Hepatocyte (in vitro differentiated cells): ENCODE measurements around the gene SYTL1. TPM values are rescaled to one million over a fixed set of nuclear protein-coding genes. Genes with fewer than 3 reads are reported as not detected.

ENCODE experiments used
- DNase-seq: peaks from one replicate; pipeline ENCODE4 v3.0.0-alpha.2; 2016; ENCODE audit warnings: low spot score
- H2AFZ ChIP-seq: fragments of 200-600 bp; sonication (generic); 2 replicates; pipeline ENCODE4 v1.6.0; 2016; ENCODE audit warnings: antibody characterized with exemption, mild to moderate bottlenecking
- H3K27ac ChIP-seq: fragments of 200-600 bp; sonication (generic); 2 replicates; pipeline ENCODE4 v1.5.1; 2016; ENCODE audit warnings: mild to moderate bottlenecking
- H3K27me3 ChIP-seq: fragments of 200-600 bp; sonication (generic); 2 replicates; pipeline ENCODE4 v1.6.1; 2016
- H3K36me3 ChIP-seq: fragments of 200-600 bp; sonication (generic); replicated peaks from 2 replicates; pipeline ENCODE4 v1.5.1; 2016; ENCODE audit warnings: low read depth; ENCODE audit not compliant: insufficient read depth
- H3K4me1 ChIP-seq: fragments of 200-600 bp; sonication (generic); 2 replicates; pipeline ENCODE4 v1.5.1; 2016; ENCODE audit warnings: mild to moderate bottlenecking, moderate library complexity; ENCODE audit not compliant: insufficient read depth
- H3K4me2 ChIP-seq: fragments of 200-600 bp; sonication (generic); 2 replicates; pipeline ENCODE4 v1.6.0; 2016
- H3K4me3 ChIP-seq: fragments of 200-600 bp; sonication (generic); 2 replicates; pipeline ENCODE4 v1.5.1; 2016; ENCODE audit warnings: mild to moderate bottlenecking
- H3K79me2 ChIP-seq: fragments of 200-600 bp; sonication (generic); 2 replicates; pipeline ENCODE4 v1.6.0; 2017; ENCODE audit warnings: mild to moderate bottlenecking
- H3K9me2 ChIP-seq: fragments of 200-600 bp; sonication (generic); replicated peaks from 2 replicates; pipeline ENCODE4 v1.6.0; 2017; ENCODE audit warnings: mild to moderate bottlenecking; ENCODE audit not compliant: insufficient read depth
- H3K9me3 ChIP-seq: fragments of 200-600 bp; sonication (generic); 2 replicates; pipeline ENCODE4 v1.5.1; 2016; ENCODE audit warnings: low read depth, mild to moderate bottlenecking
- H4K20me1 ChIP-seq: fragments of 200-600 bp; sonication (generic); 2 replicates; pipeline ENCODE4 v1.6.0; 2016; ENCODE audit warnings: mild to moderate bottlenecking; ENCODE audit not compliant: insufficient read depth, poor library complexity, severe bottlenecking
- EZH2 ChIP-seq: fragments of 200-600 bp; sonication (generic); IDR thresholded peaks from 2 replicates; pipeline ENCODE4 v1.6.1; 2016; ENCODE audit warnings: antibody characterized with exemption, mild to moderate bottlenecking, borderline replicate concordance
- EZH2phosphoT487 ChIP-seq: fragments of 200-600 bp; sonication (generic); IDR thresholded peaks from one replicate; pipeline ENCODE4 v1.6.1; 2018; ENCODE audit warnings: antibody characterized with exemption, mild to moderate bottlenecking, low read depth, moderate library complexity; ENCODE audit not compliant: unreplicated experiment, severe bottlenecking
- WGBS: methylation state at CpG from one replicate; pipeline ENCODE4 v1.1.6; 2016; ENCODE audit warnings: low lambda C conversion rate; ENCODE audit errors: missing lambda C conversion rate; 5-methylcytosine and 5-hydroxymethylcytosine counted together
- polyA plus RNA-seq: library from polyadenylated mRNA; unstranded; fragments of >200 nt; fragmentation: Nextera tagmentation; extraction: Ambion mirVana; gene quantifications from 2 replicates; pipeline ENCODE4 v1.2.1, GENCODE V29; 2016
- total RNA-seq: library from RNA; depleted of rRNA; stranded (reverse); fragments of >200 nt; gene quantifications from 2 replicates; pipeline ENCODE4 v1.2.3, GENCODE V29; 2014
- TF ChIP-seq, protein P1 (sequence below): fragments of 200-600 bp; sonication (generic); IDR thresholded peaks from 2 replicates; pipeline ENCODE4 v1.5.1; 2016; ENCODE audit warnings: antibody characterized with exemption, mild to moderate bottlenecking; ENCODE audit not compliant: poor library complexity

SYTL1 gene
- total and polyA plus RNA-seq, 2 experiments from 2014 or later, result 12.1 to 21.7 TPM

DNA sequence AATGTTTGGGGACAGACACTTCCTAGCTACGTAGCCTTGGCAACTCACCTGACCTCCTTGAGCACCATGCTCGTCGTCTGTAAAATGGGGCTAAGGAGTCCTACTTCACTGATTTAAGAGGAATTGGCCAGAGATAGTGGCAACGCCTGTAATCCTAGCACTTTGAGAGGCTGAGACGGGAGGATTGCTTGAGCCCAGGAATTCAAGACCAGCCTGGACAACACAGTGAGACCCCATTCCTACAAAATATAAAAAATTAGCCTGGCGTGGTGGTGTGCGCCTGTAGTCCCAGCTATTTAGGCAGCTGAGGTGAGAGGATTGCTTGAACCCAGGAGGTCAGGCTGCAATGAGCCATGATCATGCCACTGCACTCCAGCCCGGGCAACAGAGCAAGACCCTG lies 4.5 kb downstream of the SYTL1 start:
- peaks cover 41% of the 10 kb centered on the region for H3K4me1 ChIP-seq
- H3K9me2 ChIP-seq, result no peaks in the 10 kb centered on the region
- WGBS, result 96% methylated on average over 8 of the region's 8 CpGs
- no peak for DNase-seq
- no peaks in the 10 kb centered on the region for H4K20me1 ChIP-seq
- no peak overlapping the region for H3K4me2 ChIP-seq
- TF ChIP-seq EZH2 (no peak), EZH2phosphoT487 (no peak)
- TF ChIP-seq, protein P1, sequence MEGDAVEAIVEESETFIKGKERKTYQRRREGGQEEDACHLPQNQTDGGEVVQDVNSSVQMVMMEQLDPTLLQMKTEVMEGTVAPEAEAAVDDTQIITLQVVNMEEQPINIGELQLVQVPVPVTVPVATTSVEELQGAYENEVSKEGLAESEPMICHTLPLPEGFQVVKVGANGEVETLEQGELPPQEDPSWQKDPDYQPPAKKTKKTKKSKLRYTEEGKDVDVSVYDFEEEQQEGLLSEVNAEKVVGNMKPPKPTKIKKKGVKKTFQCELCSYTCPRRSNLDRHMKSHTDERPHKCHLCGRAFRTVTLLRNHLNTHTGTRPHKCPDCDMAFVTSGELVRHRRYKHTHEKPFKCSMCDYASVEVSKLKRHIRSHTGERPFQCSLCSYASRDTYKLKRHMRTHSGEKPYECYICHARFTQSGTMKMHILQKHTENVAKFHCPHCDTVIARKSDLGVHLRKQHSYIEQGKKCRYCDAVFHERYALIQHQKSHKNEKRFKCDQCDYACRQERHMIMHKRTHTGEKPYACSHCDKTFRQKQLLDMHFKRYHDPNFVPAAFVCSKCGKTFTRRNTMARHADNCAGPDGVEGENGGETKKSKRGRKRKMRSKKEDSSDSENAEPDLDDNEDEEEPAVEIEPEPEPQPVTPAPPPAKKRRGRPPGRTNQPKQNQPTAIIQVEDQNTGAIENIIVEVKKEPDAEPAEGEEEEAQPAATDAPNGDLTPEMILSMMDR, result no peak
- no peak overlapping the region for H3K4me3 ChIP-seq
- no peaks in the 10 kb centered on the region for H3K27me3 ChIP-seq
- no peaks in the 10 kb centered on the region for H3K36me3 ChIP-seq
- no peaks in the 10 kb centered on the region for H3K9me3 ChIP-seq
- no peaks in the 10 kb centered on the region for H3K79me2 ChIP-seq
- no peak overlapping the region for H2AFZ ChIP-seq
- no peak overlapping the region for H3K27ac ChIP-seq

DNA sequence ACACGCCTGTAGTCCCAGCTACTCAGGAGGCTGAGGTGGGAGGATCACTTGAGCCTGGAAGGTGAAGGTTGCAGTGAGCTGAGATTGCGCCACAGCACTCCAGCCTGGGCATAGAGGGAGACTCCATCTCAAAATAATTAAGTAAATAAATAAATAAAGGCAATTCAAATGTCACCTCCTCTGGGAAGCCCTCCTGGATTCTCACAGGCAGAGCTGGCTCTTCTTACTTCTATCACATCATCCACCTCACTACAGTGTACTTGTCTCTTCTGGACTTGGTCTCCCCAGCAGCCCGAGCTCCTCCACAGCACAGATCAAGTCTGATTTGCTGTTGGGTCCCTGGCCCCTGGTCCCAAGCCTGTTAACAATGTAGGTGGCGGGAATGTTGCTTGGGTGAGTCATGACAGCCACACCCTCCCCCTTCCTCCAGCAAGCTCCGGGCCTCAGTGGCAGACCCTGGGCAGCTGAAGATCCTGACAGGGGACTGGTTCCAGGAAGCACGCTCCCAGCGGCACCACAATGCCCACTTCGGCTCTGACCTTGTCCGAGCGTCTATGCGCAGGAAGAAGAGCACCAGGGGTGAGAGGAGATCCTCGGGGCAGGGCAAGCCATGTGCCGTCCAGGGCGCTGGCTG lies 5.3 kb downstream of the SYTL1 start:
- Histone ChIP-seq H3K4me1 (peaks cover 43% of the 10 kb centered on the region), H3K4me2 (no peak overlapping the region), H3K27ac (no peak overlapping the region)

DNA sequence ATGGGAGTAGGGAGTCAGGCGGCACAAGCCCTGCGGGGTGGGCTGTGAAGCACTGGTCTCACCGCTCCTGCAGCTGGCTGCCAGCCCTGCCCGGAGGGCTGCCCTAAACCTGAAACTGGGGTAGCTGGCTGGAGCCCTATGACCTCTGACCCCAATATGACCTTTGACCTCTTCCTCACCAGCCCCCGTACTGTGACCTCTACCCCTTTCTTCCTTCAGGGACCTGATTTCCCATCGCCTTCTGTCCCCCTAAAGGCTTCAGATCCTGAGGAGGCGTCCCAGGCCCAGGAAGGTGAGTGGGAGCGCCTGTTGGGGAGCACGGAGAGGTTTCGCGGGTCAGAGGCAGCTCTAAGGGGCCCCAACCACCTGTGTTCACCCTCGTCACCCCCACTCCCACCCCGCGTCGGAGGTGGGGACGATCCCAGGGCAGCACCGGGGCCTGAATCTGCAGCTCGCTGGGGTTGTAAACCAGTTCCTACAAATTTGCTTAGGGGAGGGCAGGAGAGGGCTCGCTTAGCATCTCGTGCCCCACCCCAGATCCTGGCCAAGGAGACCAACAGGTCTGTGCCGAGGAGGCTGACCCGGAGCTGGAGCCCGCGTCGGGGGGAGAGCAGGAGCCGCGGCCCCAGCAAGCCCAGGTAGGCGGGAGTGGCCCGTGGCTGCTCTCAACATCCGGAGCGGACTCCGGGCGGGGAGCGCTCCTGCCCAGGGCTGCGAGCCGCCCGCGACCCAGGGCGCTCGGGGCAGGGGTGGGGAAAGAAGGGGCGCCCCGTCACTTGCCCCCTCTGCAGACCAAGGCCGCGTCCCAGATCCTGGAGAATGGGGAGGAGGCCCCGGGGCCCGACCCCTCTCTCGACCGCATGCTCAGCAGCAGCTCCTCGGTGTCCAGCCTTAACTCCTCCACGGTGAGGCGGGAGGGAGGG lies 7.3 kb downstream of the SYTL1 start:
- Histone ChIP-seq H3K36me3 (no peaks in the 10 kb centered on the region), H4K20me1 (no peaks in the 10 kb centered on the region), H3K4me1 (peaks cover 29% of the 10 kb centered on the region), H3K9me2 (no peaks in the 10 kb centered on the region), H3K4me2 (peak overlapping the region; percentile 97), H3K27ac (peak overlapping the region; percentile 37), H3K9me3 (no peaks in the 10 kb centered on the region), H3K27me3 (no peaks in the 10 kb centered on the region), H2AFZ (peak overlapping the region; percentile 81), H3K79me2 (no peaks in the 10 kb centered on the region), H3K4me3 (peak overlapping the region; percentile 67)
- TF ChIP-seq EZH2 (no peak), EZH2phosphoT487 (no peak)
- TF ChIP-seq, protein P1, result no peak
- WGBS, result 25% methylated on average over 26 of the region's 51 CpGs
- peak; percentile 81 for DNase-seq

More for the DNA sequence above, 5.3 kb downstream of the SYTL1 start:
- TF ChIP-seq EZH2phosphoT487, result no peak
- no peak for TF ChIP-seq EZH2
- TF ChIP-seq, protein P1, result no peak
- Histone ChIP-seq H3K9me3 (no peaks in the 10 kb centered on the region), H3K79me2 (no peaks in the 10 kb centered on the region), H3K4me3 (no peak overlapping the region), H2AFZ (no peak overlapping the region), H3K9me2 (no peaks in the 10 kb centered on the region), H4K20me1 (no peaks in the 10 kb centered on the region), H3K36me3 (no peaks in the 10 kb centered on the region), H3K27me3 (no peaks in the 10 kb centered on the region)
- DNase-seq, result peak; percentile 40
- 84% methylated on average over 13 of the region's 14 CpGs for WGBS
